HG02870 (cell line): ENCODE results near the gene SLC35G3.
"Not testable (repeated sequence)": the region's sequence is repeated elsewhere in the genome, so short reads cannot be mapped to it uniquely, and the experiment has no call there.

ENCODE experiments used
- ATAC-seq: cut with Tn5 transposase; IDR thresholded peaks from one replicate; pipeline ENCODE4 v1.9.1; 2021; ENCODE audit warnings: mild to moderate bottlenecking, moderate library complexity; ENCODE audit not compliant: unreplicated experiment

The SLC35G3 gene

GRCh38 chr17:35212668-35213067 lies 18.5 kb upstream of the SLC35G3 start:
- ATAC-seq: no peak

DNA sequence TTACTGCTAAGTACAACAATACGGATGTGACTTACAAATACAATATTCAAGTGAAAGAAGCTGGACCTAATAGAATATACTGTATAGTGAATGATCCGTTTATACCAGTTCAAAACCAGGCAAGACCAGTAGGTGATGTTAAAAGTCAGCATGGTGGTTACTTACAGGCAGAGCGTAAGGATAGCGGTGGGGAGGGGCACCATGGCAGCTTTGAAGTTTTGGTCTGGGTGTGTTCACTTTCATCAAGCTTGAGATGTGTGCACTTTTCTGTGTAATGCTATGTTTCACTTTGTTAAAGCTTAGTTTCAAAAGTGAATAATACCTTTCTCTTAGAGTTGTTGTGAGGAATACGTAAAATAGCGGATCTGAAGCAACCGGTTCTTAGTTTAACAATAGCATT lies 16.5 kb upstream of the SLC35G3 start:
- no peak for ATAC-seq

DNA sequence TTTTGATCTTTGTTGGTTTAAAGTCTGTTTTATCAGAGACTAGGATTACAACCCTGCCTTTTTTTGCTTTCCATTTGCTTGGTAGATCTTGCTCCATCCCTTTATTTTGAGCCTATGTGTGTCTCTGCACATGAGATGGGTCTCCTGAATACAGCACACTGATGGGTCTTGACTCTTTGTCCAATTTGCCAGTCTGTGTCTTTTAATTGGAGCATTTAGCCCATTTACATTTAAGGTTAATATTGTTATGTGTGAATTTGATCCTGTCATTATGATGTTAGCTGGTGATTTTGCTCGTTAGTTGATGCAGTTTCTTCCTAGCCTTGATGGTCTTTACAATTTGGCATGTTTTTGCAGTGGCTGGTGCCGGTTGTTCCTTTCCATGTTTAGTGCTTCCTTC lies 8.4 kb upstream of the SLC35G3 start:
- ATAC-seq: not testable (repeated sequence)

DNA sequence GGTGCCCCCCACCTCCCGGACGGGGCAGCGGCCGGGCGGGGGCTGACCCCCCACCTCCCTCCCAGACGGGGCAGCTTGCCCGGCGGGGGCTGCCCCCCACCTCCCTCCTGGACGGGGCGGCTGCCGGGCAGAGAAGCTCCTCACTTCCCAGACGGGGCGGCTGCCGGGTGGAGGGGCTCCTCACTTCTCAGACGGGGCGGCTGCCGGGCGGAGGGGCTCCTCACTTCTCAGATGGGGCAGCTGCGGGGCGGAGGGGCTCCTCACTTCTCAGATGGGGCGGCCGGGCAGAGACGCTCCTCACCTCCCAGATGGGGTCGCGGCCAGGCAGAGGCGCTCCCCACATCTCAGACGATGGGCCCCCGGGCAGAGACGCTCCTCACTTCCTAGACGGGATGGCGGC lies 869 bp upstream of the SLC35G3 start:
- not testable (repeated sequence) for ATAC-seq

- no peak for ATAC-seq
These were observed 1.5 kb downstream of the SLC35G3 start for GRCh38 chr17:35192708-35193107.

GRCh38 chr17:35191001-35191695 lies 3.0 kb downstream of the SLC35G3 start:
- ATAC-seq: no peak

- no peak for ATAC-seq
These were observed 4.9 kb downstream of the SLC35G3 start for GRCh38 chr17:35189291-35189690.

GRCh38 chr17:35188111-35188510 lies 6.1 kb downstream of the SLC35G3 start:
- ATAC-seq: no peak

GRCh38 chr17:35187481-35187880 lies 6.7 kb downstream of the SLC35G3 start:
- no peak for ATAC-seq

DNA sequence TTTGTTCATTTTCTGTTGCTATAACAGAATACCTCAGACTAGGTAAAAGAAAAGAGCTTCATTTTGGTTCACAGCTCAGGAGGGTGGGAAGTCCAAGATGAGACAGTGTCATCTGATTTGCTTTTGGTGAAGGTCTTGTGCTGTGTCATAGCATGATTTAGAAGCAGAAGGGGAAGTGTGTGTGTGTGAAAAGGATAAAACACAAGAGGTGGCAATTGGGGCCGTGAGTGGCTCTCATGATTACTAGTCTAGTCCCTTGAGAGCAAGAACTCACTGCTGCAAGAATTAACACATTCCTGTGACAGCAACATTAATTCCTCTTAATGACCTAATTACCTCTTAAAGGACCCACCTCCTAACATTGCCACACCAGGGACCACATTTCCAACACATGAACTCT lies 8.3 kb downstream of the SLC35G3 start:
- ATAC-seq: no peak

DNA sequence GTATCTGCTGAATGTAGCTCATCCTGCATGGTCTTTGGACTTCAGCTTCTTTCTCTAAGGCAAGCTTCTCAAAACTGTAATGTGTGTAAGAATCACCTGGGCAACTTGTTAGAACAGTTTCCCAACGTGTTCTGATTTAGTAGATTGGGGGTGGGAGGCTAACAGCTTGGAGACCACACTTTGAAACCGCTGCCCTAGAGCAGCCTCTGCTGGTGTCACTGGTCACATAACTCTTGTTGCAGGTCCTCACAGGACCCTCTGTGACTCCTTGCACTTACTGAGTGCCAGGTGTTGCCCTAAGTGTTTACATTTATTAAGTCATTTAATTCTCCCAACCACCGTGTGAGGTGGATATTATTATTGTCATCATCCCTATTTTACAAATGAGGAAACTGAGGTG lies 9.9 kb downstream of the SLC35G3 start:
- no peak for ATAC-seq

DNA sequence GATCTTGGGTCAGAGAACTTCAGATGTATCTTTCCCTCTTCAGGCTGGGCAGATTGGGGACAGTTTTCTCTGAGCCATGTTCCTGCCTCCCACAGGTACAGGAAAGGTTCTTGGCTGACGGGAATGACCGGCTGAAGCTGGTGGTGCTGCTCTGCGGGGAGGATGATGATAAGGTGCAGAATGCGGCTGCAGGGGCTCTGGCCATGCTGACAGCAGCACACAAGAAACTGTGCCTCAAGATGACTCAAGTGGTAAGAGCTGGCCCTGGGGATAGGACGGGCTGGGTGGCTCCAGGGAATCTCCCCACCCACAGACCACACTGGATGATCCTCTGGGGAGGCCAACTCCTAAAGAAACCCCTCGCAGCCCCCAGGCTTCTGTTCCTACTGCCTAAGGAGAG lies 10.9 kb downstream of the SLC35G3 start:
- no peak for ATAC-seq

DNA sequence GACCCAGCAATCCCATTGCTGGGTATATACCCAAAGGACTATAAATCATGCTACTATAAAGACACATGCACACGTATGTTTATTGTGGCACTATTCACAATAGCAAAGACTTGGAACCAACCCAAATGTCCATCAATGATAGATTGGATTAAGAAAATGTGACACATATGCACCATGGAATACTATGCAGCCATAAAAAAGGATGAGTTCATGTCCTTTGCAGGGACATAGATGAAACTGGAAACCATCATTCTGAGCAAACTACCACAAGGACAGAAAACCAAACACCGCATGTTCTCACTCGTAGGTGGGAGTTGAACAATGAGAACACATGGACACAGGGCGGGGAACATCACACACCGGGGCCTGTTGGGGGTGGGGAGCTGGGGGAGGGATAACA lies 14.8 kb downstream of the SLC35G3 start:
- not testable (repeated sequence) for ATAC-seq

DNA sequence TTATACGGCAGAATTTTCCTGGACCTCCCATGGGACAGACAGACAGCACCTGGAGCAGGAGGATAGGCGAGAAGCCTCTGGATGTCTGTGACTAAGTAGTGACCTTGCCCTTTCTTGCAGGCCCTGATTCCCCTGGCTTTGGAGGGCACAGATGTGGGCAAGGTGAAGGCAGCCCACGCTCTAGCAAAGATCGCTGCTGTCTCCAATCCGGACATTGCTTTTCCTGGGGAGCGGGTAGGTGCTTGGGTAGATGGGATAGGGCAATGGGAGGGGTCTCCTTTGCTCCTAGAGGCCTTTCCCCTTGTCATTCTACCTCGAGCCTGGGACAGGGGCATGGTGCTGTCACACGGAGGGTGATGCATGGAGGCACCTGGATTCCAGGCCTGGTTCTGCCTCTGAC lies 17.3 kb downstream of the SLC35G3 start:
- ATAC-seq: no peak

DNA sequence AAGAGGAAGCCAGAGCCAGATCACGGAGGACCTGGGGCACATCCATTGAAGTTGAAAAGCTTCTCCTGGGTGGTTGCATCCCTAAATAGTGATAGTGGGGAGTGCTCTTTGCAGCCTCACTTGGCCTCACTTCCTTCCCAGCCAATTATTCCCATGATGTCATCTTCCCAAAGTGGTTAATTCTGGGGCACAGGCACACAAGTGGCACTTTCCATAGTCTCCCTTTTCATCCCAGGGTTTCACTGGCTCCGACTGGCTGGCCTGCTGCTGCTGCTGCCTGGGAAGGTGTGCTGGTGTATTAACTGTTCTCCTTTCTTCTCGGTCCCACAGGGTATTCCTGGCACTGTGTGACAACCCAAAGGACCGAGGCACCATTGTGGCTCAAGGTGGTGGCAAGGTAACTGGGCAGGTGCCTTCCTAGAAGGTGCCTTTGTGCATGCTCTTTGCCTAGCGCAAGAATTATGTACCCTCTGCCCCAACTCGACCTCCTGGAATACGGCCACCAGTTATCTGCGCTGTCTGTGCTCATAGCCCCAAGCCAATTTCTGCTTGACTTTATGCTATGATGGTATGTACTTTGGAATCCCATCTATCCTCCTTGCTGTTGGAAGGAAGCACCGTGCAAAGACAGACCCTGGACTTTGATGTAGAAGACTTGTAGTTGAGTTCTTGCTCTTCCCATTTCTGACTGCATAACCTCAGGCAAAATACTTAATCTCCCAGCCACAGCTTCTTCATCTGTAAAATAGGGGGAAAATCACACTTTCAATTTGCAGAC lies 18.4 kb downstream of the SLC35G3 start:
- no peak for ATAC-seq

DNA sequence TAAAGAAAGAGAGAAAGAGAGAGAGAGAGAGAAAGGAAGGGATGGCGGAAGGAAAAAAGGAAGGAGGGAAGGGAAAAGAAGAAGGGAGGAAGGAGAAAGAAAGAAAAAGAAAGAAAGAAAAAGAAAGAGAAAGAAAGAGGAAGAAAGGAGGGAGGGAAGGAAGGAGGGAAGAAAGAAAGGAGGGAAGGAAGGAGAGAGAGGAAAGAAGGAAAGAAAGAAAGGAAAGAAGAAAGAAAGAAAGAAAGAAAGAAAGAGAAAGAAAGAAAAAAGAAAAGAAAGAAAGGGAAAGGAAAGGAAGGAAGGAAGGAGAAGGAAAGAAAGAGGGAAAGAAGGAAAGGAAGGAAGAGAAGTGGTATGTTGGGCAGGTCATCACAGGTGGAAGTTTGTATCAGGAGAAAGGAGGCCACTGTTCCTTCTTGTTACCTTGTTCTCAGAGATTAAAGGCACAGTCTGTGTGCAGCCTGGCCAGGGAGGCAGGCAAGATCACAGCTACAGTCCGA lies 19.3 kb downstream of the SLC35G3 start:
- ATAC-seq: no peak

GRCh38 chr17:35172321-35172720 lies 21.9 kb downstream of the SLC35G3 start:
- not testable (repeated sequence) for ATAC-seq

- no peak for ATAC-seq
These were observed 22.4 kb downstream of the SLC35G3 start for GRCh38 chr17:35171834-35172233.

GRCh38 chr17:35170968-35171771 lies 23.0 kb downstream of the SLC35G3 start:
- ATAC-seq: no peak

GRCh38 chr17:35169835-35170363 lies 24.3 kb downstream of the SLC35G3 start:
- ATAC-seq: no peak

DNA sequence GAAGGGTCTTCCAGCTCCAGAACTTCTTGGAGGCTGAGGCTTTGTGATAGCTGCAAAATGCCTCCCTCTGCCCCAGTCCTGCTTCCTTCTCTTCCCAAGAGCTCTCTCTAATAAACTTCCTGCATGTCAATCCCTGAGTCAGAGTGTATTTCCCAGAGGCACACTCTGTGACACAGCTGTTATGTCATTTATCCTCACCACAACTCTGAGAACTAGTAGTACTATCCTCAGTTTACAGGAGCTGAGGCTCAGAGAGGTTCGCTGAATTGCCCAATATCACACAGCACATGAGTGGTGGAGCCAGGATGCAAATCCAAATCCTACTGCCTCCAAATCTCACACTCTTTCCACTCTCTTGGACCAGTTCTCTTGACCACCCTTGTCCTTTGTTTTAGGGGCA lies 26.5 kb downstream of the SLC35G3 start:
- ATAC-seq: no peak
